DMS153 (cell line): ENCODE data around the gene FRMPD4.

Experiments used
- DNase-seq: peaks from one replicate; lab custom pipeline; 2025; lab: John Stamatoyannopoulos, UW

FRMPD4 gene

DNA sequence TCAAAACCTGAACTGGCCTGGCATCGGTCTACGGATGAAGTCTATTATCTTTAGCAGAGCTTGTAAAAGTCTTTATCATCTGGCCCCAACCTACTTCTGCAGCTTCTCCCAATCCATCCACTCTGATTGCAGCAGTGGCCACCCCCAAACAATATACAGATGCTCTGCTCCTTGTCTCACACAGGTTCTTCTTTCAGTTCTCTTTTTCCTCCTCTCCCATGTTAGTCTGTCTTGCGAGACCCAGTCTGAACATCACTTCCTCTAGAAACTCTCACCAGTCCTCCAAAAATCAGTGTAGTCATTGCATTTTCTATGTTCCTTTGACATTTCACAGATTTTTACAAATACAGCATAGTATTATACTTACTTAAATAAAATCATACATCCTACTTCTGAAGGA, 163.0 kb downstream of the FRMPD4 start:
- DNase-seq = no peak

- no peak for DNase-seq
Observed at GRCh38 chrX:12304261-12304660, 166.0 kb downstream of the FRMPD4 start.

- no peak for DNase-seq
Observed at GRCh38 chrX:12307961-12308360, 169.7 kb downstream of the FRMPD4 start.

DNA sequence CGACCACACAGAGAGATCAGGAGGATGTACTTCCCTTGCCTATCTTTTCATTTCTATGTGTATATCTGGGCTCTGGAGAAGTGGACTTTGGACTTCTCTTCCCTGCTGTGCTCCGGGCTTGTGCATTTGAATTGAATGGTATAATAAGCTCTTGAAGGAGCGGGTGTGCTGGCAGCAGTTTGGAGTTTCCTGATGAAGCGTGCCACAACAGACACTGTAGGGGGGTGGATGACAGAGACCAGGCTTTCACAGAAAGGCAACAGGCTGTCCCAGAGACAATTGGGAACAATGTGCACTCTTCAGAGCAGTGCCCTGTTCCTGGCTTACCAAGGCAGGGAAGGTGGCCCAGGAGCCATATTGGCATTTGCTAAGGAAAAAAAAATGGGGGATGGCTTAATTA, 170.1 kb downstream of the FRMPD4 start:
- no peak for DNase-seq

- no peak for DNase-seq
Observed at GRCh38 chrX:12309040-12309743, 170.9 kb downstream of the FRMPD4 start.

DNA sequence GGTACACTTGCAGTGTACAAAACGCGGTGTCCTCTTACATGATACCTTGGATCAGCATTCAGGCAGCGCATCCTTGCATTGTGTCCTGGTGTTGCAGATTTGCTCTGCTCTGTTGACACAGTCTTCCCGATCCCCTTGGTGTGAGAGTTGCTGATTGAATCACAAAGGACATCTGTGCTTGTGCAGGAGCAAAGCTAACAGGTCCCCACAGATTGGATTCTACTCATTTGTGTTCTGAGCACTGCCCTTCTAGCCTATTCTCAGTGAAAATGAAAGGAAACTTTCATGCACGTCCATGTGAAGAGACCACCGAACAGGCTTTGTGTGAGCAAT, 171.4 kb downstream of the FRMPD4 start:
- DNase-seq = no peak

GRCh38 chrX:12314651-12315050, 176.4 kb downstream of the FRMPD4 start:
- DNase-seq = no peak

- DNase-seq = no peak
Observed at GRCh38 chrX:12315526-12315925, 177.3 kb downstream of the FRMPD4 start.

DNA sequence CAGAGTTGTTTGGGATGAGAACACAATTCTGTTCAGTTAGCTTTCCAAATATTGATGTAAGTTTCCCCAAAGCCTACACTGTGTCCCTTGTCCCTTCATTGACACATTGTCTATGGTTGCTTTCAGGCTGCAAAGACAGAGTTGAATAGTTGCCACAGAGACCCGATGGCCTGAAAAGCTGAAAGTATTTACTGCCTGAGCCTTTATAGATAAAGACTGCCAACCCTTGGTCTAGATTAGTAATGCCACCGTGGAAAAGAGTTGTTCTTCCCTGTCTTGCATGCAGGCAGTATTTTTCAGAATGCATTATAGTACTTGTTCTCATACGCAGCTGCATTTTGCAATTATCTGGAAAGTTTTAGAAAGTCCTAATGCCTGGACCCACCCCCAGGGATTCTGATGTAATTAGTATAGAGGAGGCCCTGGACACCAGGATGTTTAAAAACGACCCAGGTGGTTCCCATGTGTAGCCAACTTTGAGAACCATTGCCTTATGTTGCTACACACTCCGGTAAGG, 180.8 kb downstream of the FRMPD4 start:
- DNase-seq = no peak

- no peak for DNase-seq
Observed at GRCh38 chrX:12319992-12320391, 181.7 kb downstream of the FRMPD4 start.

- DNase-seq = no peak
Observed at GRCh38 chrX:12322031-12322430, 183.8 kb downstream of the FRMPD4 start.

DNA sequence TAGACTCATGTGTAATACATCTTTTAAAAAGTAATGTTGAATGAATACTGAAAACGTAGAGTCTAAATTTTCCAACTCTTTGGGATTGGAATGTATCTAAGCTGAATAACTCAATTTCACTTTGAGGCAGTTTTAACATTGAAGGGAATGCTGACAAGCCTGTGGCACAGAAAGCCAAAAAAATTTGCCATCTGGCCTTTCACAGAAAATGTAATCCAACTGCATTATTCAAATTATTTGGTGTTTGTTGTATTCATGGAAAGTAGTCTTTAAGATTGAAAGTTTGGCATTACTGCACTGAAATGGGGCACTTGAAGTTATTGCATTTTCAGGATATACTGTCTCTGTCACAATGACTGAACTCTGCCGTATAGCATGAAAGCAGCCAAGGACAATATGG, 186.9 kb downstream of the FRMPD4 start:
- DNase-seq = no peak

DNA sequence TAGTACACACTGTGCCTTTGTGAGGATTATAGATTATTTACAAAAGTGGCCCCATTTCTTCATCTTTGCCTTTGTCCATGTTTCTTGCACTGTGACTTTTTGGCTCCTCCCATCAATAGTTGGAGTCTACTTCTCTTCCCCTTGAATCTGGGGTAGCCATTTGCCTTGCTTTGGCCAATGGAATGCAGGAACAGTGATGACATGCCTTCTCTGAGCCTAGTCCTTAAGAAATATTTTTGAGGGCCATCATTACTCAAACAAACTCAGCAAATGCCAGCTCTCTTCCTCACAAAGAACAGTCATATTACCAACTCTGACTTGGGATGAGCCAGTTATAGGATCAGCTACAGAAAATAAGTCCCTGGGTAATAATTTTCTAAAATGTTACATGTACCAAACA, 189.6 kb downstream of the FRMPD4 start:
- no peak for DNase-seq

DNA sequence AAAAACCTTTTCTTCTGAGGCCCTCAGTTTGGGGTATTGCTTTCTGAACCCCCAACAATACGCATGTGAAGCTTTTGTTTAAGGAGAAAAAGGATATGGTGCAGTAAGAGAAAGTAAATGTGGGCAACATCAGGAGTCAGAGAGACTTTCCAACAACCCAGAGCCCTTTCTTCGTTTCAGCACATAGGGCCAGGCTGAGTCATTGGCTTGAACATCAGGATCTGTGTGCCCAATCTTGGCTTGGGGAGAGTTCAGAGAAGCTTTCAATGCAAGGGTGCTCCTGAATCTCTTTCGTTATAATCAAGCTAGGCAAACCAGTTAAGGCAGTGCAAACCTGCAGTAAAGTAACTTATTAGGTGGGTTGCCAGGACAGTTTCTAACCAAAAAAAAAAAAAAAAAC, 191.2 kb downstream of the FRMPD4 start:
- no peak for DNase-seq

GRCh38 chrX:12330841-12331240, 192.6 kb downstream of the FRMPD4 start:
- DNase-seq = no peak

DNA sequence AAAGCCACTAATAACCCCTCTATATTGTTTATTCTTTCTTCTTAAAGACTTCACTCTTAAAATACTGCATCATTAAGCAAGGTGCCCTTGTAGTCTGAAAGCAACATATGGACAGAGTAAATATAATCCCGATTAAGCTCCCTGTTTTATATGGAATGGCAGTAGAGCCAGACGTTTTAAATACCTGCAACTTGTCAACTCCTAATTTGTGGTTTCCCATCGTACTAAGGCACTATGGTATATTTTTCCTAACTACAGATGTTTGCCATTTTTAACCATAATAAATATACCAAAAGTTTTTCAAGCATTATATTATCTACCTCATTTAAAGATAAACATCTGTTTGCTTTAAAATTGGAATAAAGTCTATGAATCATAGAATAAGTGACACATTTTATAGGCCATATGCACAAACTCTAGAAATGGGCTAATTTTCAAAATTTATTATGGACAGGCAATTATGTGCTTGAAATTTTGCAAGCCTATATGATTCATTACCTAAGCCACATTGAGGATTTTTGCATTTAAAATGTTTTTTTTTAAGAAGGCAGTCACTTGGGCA, 194.6 kb downstream of the FRMPD4 start:
- DNase-seq = no peak

DNA sequence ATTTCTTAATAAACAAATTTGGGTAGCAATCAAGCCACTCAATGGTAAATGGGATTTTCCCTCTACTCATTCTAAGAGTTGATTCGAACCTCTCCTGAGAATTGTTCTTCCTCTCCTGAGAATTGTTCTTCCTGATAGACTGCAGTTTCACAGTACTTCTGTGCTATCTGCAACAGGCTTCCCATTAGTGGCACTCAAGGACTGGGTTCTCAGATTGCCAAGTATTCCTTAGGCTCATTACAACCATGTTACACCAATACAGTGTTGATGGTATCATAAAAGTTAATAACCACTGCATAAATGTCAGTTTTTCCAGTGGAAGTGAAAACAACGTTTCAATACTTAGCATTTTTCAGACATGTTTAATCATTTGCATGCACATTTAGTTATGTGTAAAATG, 201.6 kb downstream of the FRMPD4 start:
- DNase-seq = no peak

DNA sequence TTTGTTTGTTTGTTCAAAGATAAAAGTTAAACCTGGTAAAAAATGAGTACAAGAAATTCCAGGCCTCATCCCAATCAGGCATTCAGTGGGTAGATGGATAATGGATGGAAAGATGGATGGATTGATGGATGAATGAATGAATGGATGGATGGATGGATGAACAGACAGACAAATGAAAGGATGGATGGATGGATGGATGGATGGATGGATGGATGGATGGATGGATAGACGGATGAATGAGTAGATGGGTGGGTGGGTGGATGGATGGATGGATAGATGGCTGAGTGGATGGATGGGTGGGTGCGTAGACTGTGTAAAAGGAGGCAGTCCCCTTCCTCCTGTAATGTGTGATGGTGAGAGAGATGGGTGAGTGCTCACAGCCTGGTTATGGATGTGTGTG, 206.7 kb downstream of the FRMPD4 start:
- no peak for DNase-seq

GRCh38 chrX:12349201-12349600, 210.9 kb downstream of the FRMPD4 start:
- no peak for DNase-seq

GRCh38 chrX:12352922-12353321, 214.6 kb downstream of the FRMPD4 start:
- DNase-seq = no peak

GRCh38 chrX:12360383-12360782, 222.1 kb downstream of the FRMPD4 start:
- DNase-seq = no peak

DNA sequence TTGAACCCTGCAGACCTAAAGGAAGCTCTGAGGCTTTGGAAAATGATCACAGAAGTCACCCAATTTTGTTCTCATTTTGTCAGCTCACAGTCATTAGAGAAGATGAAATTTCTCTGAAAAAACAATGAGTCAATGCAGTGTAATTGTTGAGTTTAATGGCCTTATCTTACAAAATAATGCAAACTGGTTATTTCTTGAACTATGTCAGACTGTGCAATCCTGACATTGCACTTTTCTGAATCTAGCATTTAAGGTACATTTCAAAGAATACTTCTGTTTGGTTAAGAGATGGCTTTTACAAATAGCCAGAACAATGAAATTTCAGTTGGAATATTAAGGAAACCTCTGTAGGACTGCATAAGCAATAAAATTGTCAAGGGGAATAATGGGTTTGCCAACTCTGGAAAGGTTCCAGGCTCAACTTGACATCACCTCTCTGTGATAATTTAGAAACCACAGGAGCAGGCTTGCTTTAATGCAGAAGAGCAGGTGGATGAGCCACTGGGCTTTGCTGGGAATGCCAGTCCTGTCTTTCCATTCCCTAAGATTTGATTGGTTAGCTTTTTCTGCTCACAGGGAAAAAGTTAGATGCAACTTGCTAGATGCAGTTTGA, 222.8 kb downstream of the FRMPD4 start:
- no peak for DNase-seq

DNA sequence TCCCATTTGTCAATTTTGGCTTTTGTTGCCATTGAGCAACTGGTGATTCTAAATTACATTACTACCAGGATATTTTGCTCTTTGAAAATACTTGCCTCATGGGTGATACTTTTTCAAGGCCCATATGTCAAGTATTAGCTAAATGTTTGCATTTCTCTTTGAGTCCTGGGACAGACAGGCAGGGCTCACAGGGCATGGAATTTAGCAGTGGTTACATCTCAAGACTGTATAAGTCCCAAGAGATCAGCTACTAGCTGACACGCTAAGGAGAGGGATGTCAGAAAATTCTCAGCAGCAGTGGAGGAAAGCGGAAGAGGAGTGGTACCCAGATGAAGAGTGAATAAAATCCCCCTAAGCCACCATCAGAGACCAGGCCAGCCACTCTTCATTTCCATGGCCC, 224.9 kb downstream of the FRMPD4 start:
- no peak for DNase-seq

- no peak for DNase-seq
Observed at GRCh38 chrX:12366440-12366839, 228.2 kb downstream of the FRMPD4 start.
